SK-N-SH (cell line): ENCODE results near the gene SMIM29. TPM values are rescaled to one million over a fixed set of nuclear protein-coding genes. Genes with fewer than 3 reads are reported as not detected.

Experiments
- CTCF ChIA-PET: fragments of 300-600, 350-600 bp; formaldehyde crosslinking; extraction: SDS; loops from one replicate; lab custom pipeline; 2021; lab: Yijun Ruan, JAX
- POLR2A ChIA-PET: fragments of 350-600 bp; sonication (Branson Sonifier 250); formaldehyde crosslinking; extraction: SDS; loops from one replicate; lab custom pipeline; 2020; ENCODE audit warnings: antibody characterized with exemption, inconsistent platforms; lab: Yijun Ruan, JAX
- DNase-seq: peaks from one replicate; pipeline ENCODE4 v3.0.0; 2012
- H2AFZ ChIP-seq: fragments of 200-600 bp; sonication (generic); 2 replicates; pipeline ENCODE4 v1.8.1; 2016; ENCODE audit warnings: antibody characterized with exemption, mild to moderate bottlenecking, low read depth
- H3F3A ChIP-seq: fragments of 200-600 bp; sonication (generic); replicated peaks from 2 replicates; pipeline ENCODE3; 2016; ENCODE audit warnings: antibody characterized with exemption, mild to moderate bottlenecking; ENCODE audit not compliant: insufficient read depth
- H3K27ac ChIP-seq, 2 experiments: fragments of 200-500 bp in 1 of 2; fragments of 200-600 bp in 1 of 2; sonication (Bioruptor generic) in 1 of 2; sonication (generic), shearing (Covaris generic) in 1 of 2; 2 replicates each; pipeline versions ENCODE4 v1.5.1 to v1.6.1; 2014 to 2016; ENCODE audit warnings: low read depth in 2 of 2, inconsistent platforms in 1 of 2, low read length in 1 of 2, mild to moderate bottlenecking in 1 of 2, mixed read lengths in 1 of 2
- H3K27me3 ChIP-seq: fragments of 200-600 bp; sonication (generic), shearing (Covaris generic); 2 replicates; pipeline ENCODE4 v1.6.1; 2016; ENCODE audit warnings: mixed run types; ENCODE audit not compliant: insufficient read depth
- H3K36me3 ChIP-seq, 2 experiments: fragments of 200-500 bp in 1 of 2; fragments of 200-600 bp in 1 of 2; sonication (Bioruptor generic) in 1 of 2; sonication (generic) in 1 of 2; replicated peaks in 1 of 2; 2 replicates each; pipeline versions ENCODE3 to v1.5.1; 2014 to 2016; ENCODE audit warnings: low read length in 1 of 2, mild to moderate bottlenecking in 1 of 2; ENCODE audit not compliant: insufficient read depth in 2 of 2, control insufficient read depth in 1 of 2
- H3K4me1 ChIP-seq, 2 experiments: fragments of 200-500 bp in 1 of 2; fragments of 200-600 bp in 1 of 2; sonication (Bioruptor generic) in 1 of 2; sonication (generic), shearing (Covaris generic) in 1 of 2; 2 replicates each; pipeline versions ENCODE4 v1.5.1 to v1.6.1; 2014 to 2016; ENCODE audit warnings: low read depth in 1 of 2, low read length in 1 of 2, mixed run types in 1 of 2; ENCODE audit not compliant: insufficient read depth in 2 of 2, control insufficient read depth in 1 of 2
- H3K4me2 ChIP-seq: fragments of 200-600 bp; sonication (generic), shearing (Covaris generic); 2 replicates; pipeline ENCODE4 v1.6.1; 2017; ENCODE audit warnings: mixed run types
- H3K4me3 ChIP-seq, 2 experiments: fragments of 200-500 bp in 1 of 2; fragments of 200-600 bp in 1 of 2; sonication (Bioruptor generic) in 1 of 2; sonication (generic), shearing (Covaris generic) in 1 of 2; 2 replicates each; pipeline versions ENCODE4 v1.5.1 to v1.8.1; 2014 to 2016; ENCODE audit warnings: low read depth in 2 of 2, inconsistent platforms in 1 of 2, low read length in 1 of 2, mild to moderate bottlenecking in 1 of 2, mixed read lengths in 1 of 2, moderate library complexity in 1 of 2
- H3K79me2 ChIP-seq: fragments of 200-600 bp; sonication (generic); 2 replicates; pipeline ENCODE4 v1.8.1; 2017; ENCODE audit warnings: mild to moderate bottlenecking; ENCODE audit not compliant: insufficient read depth
- H3K9ac ChIP-seq: fragments of 200-600 bp; sonication (generic); 2 replicates; pipeline ENCODE4 v1.6.1; 2017; ENCODE audit warnings: mixed run types
- H3K9me2 ChIP-seq: fragments of 200-600 bp; sonication (generic); 2 replicates; pipeline ENCODE4 v1.6.1; 2017; ENCODE audit warnings: mixed run types
- H3K9me3 ChIP-seq: fragments of 200-600 bp; sonication (generic); 2 replicates; pipeline ENCODE4 v1.6.1; 2017; ENCODE audit warnings: mixed run types, mild to moderate bottlenecking, moderate library complexity
- H4K20me1 ChIP-seq: fragments of 200-600 bp; sonication (generic); 2 replicates; pipeline ENCODE4 v1.6.1; 2017; ENCODE audit warnings: mild to moderate bottlenecking, mixed run types; ENCODE audit not compliant: insufficient read depth
- ELF1 ChIP-seq: IDR thresholded peaks from 2 replicates; pipeline ENCODE4 v1.4.0; 2012
- EZH2phosphoT487 ChIP-seq: fragments of 200-600 bp; sonication (generic); IDR thresholded peaks from 2 replicates; pipeline ENCODE4 v1.6.1; 2017; ENCODE audit warnings: low read depth, mixed run types, mild to moderate bottlenecking, antibody characterized with exemption, moderate library complexity, borderline replicate concordance
- FOSL2 ChIP-seq: IDR thresholded peaks from 2 replicates; pipeline ENCODE4 v1.4.0; 2012; ENCODE audit warnings: low read depth, mild to moderate bottlenecking, moderate library complexity, borderline replicate concordance
- FOXJ3 ChIP-seq: sonication (generic); formaldehyde crosslinking; IDR thresholded peaks from 2 replicates; pipeline ENCODE4 v1.5.1; 2020; ENCODE audit warnings: mild to moderate bottlenecking, missing genetic modification reagents
- GABPA ChIP-seq: IDR thresholded peaks from 2 replicates; pipeline ENCODE4 v1.4.0; 2012; ENCODE audit warnings: low read depth, mild to moderate bottlenecking
- GATA2 ChIP-seq: sonication (generic); formaldehyde crosslinking; IDR thresholded peaks from 2 replicates; pipeline ENCODE4 v1.5.0; 2020; ENCODE audit warnings: mild to moderate bottlenecking, missing genetic modification reagents
- JUND ChIP-seq: IDR thresholded peaks from 2 replicates; pipeline ENCODE4 v1.4.0; 2012
- MXI1 ChIP-seq: IDR thresholded peaks from 2 replicates; pipeline ENCODE4 v1.6.1; 2012; ENCODE audit warnings: mild to moderate bottlenecking, low read depth, low read length, improper control_type of control experiment
- NFIC ChIP-seq: IDR thresholded peaks from 2 replicates; pipeline ENCODE4 v1.4.0; 2012; ENCODE audit warnings: borderline replicate concordance
- RAD21 ChIP-seq: IDR thresholded peaks from 2 replicates; pipeline ENCODE4 v1.6.1; 2012; ENCODE audit warnings: mild to moderate bottlenecking, low read length
- RXRA ChIP-seq: IDR thresholded peaks from 2 replicates; pipeline ENCODE4 v1.4.0; 2012; ENCODE audit warnings: low read depth, mild to moderate bottlenecking, borderline replicate concordance
- SMC3 ChIP-seq: IDR thresholded peaks from 2 replicates; pipeline ENCODE4 v1.6.1; 2012; ENCODE audit warnings: low read depth, low read length, improper control_type of control experiment
- TAF1 ChIP-seq: IDR thresholded peaks from 2 replicates; pipeline ENCODE4 v1.6.1; 2012; ENCODE audit warnings: low read depth, mild to moderate bottlenecking, low read length, moderate library complexity, borderline replicate concordance
- TEAD4 ChIP-seq: IDR thresholded peaks from 2 replicates; pipeline ENCODE4 v1.4.0; 2012; ENCODE audit warnings: mild to moderate bottlenecking, borderline replicate concordance; ENCODE audit not compliant: insufficient read depth
- YY1 ChIP-seq: IDR thresholded peaks from 2 replicates; pipeline ENCODE4 v1.4.0; 2012; ENCODE audit warnings: low read depth, mild to moderate bottlenecking
- WGBS: methylation state at CpG from one replicate; pipeline ENCODE4 v1.1.6; 2017; ENCODE audit warnings: low lambda C conversion rate; 5-methylcytosine and 5-hydroxymethylcytosine counted together
- polyA plus RNA-seq, 3 experiments: library from polyadenylated mRNA; depleted of rRNA; stranded (reverse); fragments of >200 nt; gene quantifications; 2 replicates each; pipeline ENCODE4 v1.2.3, GENCODE V29; 2012
- TF ChIP-seq, protein P1 (sequence below): IDR thresholded peaks from 2 replicates; pipeline ENCODE4 v1.4.0; 2012; ENCODE audit warnings: low read depth, borderline replicate concordance
- TF ChIP-seq, protein P2 (sequence below): IDR thresholded peaks from 2 replicates; pipeline ENCODE4; 2012
- TF ChIP-seq, protein P3 (sequence below): IDR thresholded peaks from 2 replicates; pipeline ENCODE4 v1.6.1; 2012; ENCODE audit warnings: mild to moderate bottlenecking, low read depth, low read length, moderate library complexity

Gene SMIM29
- polyA plus RNA-seq, 1 of the 3 experiments (the other 2 are of a cell fraction), result 50.2 TPM

DNA sequence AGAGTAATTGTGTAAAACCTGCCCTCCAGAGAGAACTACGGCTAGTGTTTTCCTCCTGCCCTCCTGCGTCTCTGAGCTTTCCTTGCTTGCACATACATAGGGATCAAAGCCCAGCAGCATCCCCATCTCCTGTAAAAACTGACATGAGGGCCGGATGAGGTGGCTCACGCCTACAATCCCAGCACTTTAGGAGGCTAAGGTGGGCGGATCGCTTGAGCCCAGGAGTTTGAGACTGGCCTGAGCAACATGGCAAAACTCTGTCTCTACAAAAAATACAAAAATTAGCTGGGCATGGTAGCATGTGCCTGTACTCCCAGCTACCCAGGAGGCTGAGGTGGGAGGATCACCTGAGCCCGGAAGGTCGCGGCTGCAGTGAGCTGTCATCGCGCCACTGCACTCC lies 40.3 kb upstream of the SMIM29 start:
- no peaks in the 10 kb centered on the region for H3K4me1 ChIP-seq
- 96% methylated on average over 11 of the region's 11 CpGs for WGBS
- H3K9me3 ChIP-seq, result no peaks in the 10 kb centered on the region
- TF ChIP-seq GATA2 (CRISPR knock-in tag) (no peak), RAD21 (no peak), EZH2phosphoT487 (no peak), TEAD4 (no peak), RXRA (no peak), JUND (no peak), SMC3 (no peak), FOSL2 (no peak), GABPA (no peak), YY1 (no peak), ELF1 (no peak), MXI1 (no peak), TAF1 (no peak), NFIC (no peak), FOXJ3 (no peak)
- TF ChIP-seq, protein P1, sequence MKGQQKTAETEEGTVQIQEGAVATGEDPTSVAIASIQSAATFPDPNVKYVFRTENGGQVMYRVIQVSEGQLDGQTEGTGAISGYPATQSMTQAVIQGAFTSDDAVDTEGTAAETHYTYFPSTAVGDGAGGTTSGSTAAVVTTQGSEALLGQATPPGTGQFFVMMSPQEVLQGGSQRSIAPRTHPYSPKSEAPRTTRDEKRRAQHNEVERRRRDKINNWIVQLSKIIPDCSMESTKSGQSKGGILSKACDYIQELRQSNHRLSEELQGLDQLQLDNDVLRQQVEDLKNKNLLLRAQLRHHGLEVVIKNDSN, result no peak
- TF ChIP-seq, protein P2, sequence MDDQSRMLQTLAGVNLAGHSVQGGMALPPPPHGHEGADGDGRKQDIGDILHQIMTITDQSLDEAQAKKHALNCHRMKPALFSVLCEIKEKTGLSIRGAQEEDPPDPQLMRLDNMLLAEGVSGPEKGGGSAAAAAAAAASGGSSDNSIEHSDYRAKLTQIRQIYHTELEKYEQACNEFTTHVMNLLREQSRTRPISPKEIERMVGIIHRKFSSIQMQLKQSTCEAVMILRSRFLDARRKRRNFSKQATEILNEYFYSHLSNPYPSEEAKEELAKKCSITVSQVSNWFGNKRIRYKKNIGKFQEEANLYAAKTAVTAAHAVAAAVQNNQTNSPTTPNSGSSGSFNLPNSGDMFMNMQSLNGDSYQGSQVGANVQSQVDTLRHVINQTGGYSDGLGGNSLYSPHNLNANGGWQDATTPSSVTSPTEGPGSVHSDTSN, result no peak
- TF ChIP-seq, protein P3, sequence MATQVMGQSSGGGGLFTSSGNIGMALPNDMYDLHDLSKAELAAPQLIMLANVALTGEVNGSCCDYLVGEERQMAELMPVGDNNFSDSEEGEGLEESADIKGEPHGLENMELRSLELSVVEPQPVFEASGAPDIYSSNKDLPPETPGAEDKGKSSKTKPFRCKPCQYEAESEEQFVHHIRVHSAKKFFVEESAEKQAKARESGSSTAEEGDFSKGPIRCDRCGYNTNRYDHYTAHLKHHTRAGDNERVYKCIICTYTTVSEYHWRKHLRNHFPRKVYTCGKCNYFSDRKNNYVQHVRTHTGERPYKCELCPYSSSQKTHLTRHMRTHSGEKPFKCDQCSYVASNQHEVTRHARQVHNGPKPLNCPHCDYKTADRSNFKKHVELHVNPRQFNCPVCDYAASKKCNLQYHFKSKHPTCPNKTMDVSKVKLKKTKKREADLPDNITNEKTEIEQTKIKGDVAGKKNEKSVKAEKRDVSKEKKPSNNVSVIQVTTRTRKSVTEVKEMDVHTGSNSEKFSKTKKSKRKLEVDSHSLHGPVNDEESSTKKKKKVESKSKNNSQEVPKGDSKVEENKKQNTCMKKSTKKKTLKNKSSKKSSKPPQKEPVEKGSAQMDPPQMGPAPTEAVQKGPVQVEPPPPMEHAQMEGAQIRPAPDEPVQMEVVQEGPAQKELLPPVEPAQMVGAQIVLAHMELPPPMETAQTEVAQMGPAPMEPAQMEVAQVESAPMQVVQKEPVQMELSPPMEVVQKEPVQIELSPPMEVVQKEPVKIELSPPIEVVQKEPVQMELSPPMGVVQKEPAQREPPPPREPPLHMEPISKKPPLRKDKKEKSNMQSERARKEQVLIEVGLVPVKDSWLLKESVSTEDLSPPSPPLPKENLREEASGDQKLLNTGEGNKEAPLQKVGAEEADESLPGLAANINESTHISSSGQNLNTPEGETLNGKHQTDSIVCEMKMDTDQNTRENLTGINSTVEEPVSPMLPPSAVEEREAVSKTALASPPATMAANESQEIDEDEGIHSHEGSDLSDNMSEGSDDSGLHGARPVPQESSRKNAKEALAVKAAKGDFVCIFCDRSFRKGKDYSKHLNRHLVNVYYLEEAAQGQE, result no peak
- no peak overlapping the region for H2AFZ ChIP-seq
- no peaks in the 10 kb centered on the region for H3K79me2 ChIP-seq
- peaks cover 23 to 40% of the 10 kb centered on the region in 2 experiments for H3K36me3 ChIP-seq
- no peak overlapping the region for H3K9ac ChIP-seq
- H3F3A ChIP-seq, result no peaks in the 10 kb centered on the region
- H3K27me3 ChIP-seq, result no peaks in the 10 kb centered on the region
- H4K20me1 ChIP-seq, result no peaks in the 10 kb centered on the region
- no peak overlapping the region for H3K4me3 ChIP-seq
- H3K4me2 ChIP-seq, result no peak overlapping the region
- CTCF ChIA-PET, result interaction anchor here (0.5 kb wide), 1 partner anchor 126 kb away, joined by 3 read pairs; no protein-coding TSS in a partner anchor
- H3K27ac ChIP-seq, result no peak overlapping the region
- H3K9me2 ChIP-seq, result no peaks in the 10 kb centered on the region
- POLR2A ChIA-PET, result no interaction called here
- DNase-seq, result no peak
